ENCODE data around the gene BCAN. TPM values are rescaled to one million over a fixed set of nuclear protein-coding genes. Genes with fewer than 3 reads are reported as not detected.

BCAN gene
- total and polyA plus RNA-seq, 2 of the 8 experiments (the other 6 are each of a cell fraction or from before 2014, with no cell fraction given), result 4.5 to 24.0 TPM

DNA sequence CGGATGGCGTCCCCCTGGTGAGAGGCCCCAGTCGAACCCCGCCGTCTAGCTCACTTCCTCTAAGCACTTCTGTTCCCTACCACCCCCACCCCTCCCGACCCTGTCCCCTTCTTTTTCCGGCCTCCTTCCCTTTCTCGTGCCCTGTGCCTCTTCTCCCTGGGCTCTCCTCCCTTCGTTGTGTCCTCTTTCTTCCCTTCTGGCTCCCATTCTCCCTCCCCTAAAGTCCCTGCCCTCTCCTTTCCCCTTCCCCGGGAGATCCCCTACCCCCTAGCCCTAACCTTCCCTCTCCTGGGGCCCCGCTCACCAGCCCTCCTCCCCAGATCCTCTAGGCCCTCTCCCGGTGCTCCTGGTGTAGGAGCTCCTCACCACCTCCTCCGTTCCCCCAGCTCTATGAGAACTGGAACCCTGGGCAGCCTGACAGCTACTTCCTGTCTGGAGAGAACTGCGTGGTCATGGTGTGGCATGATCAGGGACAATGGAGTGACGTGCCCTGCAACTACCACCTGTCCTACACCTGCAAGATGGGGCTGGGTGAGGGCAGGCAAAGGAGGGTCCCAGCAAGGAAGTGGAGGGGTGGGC, 15.9 kb downstream of the BCAN start:
- Histone ChIP-seq H3K4me2 (ENCODE audit: insufficient read depth in 1 of 2, low read depth in 2 of 2, low read length in 2 of 2) (peak overlapping the region; percentile 68 to 82), H3K9me3 (ENCODE audit: insufficient read depth in 2 of 2, low read depth in 1 of 2, low read length in 1 of 2) (no peaks in the 10 kb centered on the region), H4K91ac (replicated peaks; ENCODE audit: insufficient read length, low read length) (no peak overlapping the region), H2BK120ac (replicated peaks; ENCODE audit: low read depth, low read length) (no peak overlapping the region), H2AK5ac (ENCODE audit: low read depth, low read length) (peak overlapping the region; percentile 54; the same call in 1 of the 2 replicates), H3K9ac (replicated peaks in 1 of 4; ENCODE audit: extremely low read depth in 1 of 4, low read depth in 3 of 4, low read length in 3 of 4) (no peak overlapping the region), H4K5ac (ENCODE audit: insufficient read length, low read depth, low read length) (no peak overlapping the region), H3K18ac (ENCODE audit: extremely low read depth, low read length) (no peak overlapping the region), H3K27ac (ENCODE audit: low read depth, low read length) (no peak overlapping the region), H2BK15ac (ENCODE audit: low read length) (peak overlapping the region; percentile 0; the same call in 1 of the 2 replicates), H3K4ac (replicated peaks; ENCODE audit: insufficient read length, low read depth, low read length) (no peak overlapping the region), H3K36me3 (ENCODE audit: control insufficient read depth in 2 of 4, insufficient read depth in 4 of 4, low read length in 3 of 4) (no peaks in the 10 kb centered on the region), H3K23ac (ENCODE audit: insufficient read length) (no peak overlapping the region), H3K14ac (ENCODE audit: insufficient read length) (no peak overlapping the region), H2AFZ (ENCODE audit: low read length) (no peak overlapping the region), H2BK12ac (ENCODE audit: low read depth, low read length) (0 out of 2 replicates have a peak overlapping the region, but pooled peaks have one; percentile 52), H3K23me2 (ENCODE audit: low read depth, low read length) (peaks cover 11% of the 10 kb centered on the region), H4K8ac (ENCODE audit: extremely low read depth, insufficient read depth, low read length) (peak overlapping the region; percentile 63), H3K4me1 (replicated peaks in 1 of 4; ENCODE audit: control insufficient read depth in 3 of 4, insufficient read depth in 4 of 4, low read length in 3 of 4) (peaks cover 18 to 31% (median 28%) of the 10 kb centered on the region in 4 experiments), H3K27me3 (replicated peaks in 1 of 4; ENCODE audit: control insufficient read depth in 3 of 4, extremely low read depth in 1 of 4, insufficient read depth in 3 of 4, low read length in 3 of 4) (peaks cover 2 to 49% (median 34%) of the 10 kb centered on the region in 4 experiments), H3K79me2 (ENCODE audit: control insufficient read depth in 1 of 2, insufficient read depth in 2 of 2, low read length in 2 of 2) (no peaks in the 10 kb centered on the region), H2BK20ac (ENCODE audit: low read length) (no peak overlapping the region), H3K79me1 (ENCODE audit: low read depth, low read length) (no peaks in the 10 kb centered on the region), H3K56ac (replicated peaks; ENCODE audit: insufficient read length, low read depth, low read length) (no peak overlapping the region), H4K20me1 (replicated peaks in 1 of 2; ENCODE audit: control insufficient read depth in 1 of 2, insufficient read depth in 2 of 2, low read length in 2 of 2) (no peaks in the 10 kb centered on the region), H2BK5ac (ENCODE audit: low read depth, low read length) (no peak overlapping the region), H3K4me3 (ENCODE audit: extremely low read depth in 1 of 4, insufficient read depth in 2 of 4, low read depth in 3 of 4, low read length in 4 of 4) (peak overlapping the region in 2 of 4 experiments; percentile 56 to 58; a peak in 4 of 8 replicates)
- POLR2A ChIA-PET (ENCODE audit: partially characterized antibody), result interaction anchor here (2.1 to 12.0 kb wide), 5 partner anchors 10 to 48 kb away, joined by 7 to 419 read pairs (median 10); partner anchors contain the start of genes CRABP2 and NES
- FAIRE-seq (no peak), DNase-seq (ENCODE audit: low read depth in 1 of 2, low spot score in 2 of 2) (no peak)
- TF ChIP-seq POLR2AphosphoS5 (IDR thresholded peaks at IDR 0.05; ENCODE audit: low read depth, low read length) (no peak), SIN3A (conservative IDR thresholded peaks at IDR 0.05 in 1 of 2, IDR thresholded peaks at IDR 0.05 in 1 of 2; ENCODE audit: low read depth in 1 of 2, low read length in 2 of 2) (no peak), RAD21 (IDR thresholded peaks at IDR 0.05 in 1 of 2, conservative IDR thresholded peaks at IDR 0.05 in 1 of 2; ENCODE audit: low read depth in 2 of 2, low read length in 2 of 2) (no peak), JUND (IDR thresholded peaks at IDR 0.05; ENCODE audit: low read length) (no peak), GTF2F1 (IDR thresholded peaks at IDR 0.05; ENCODE audit: borderline replicate concordance, low read depth, low read length) (no peak), EGR1 (IDR thresholded peaks at IDR 0.05; ENCODE audit: borderline replicate concordance, low read depth, low read length) (no peak), BACH1 (IDR thresholded peaks at IDR 0.05; ENCODE audit: low read length) (no peak), POU5F1 (IDR thresholded peaks at IDR 0.05; ENCODE audit: low read depth, low read length) (no peak), RBBP5 (IDR thresholded peaks at IDR 0.05; ENCODE audit: borderline replicate concordance, low read depth, low read length) (no peak)
- TF ChIP-seq, protein P1, sequence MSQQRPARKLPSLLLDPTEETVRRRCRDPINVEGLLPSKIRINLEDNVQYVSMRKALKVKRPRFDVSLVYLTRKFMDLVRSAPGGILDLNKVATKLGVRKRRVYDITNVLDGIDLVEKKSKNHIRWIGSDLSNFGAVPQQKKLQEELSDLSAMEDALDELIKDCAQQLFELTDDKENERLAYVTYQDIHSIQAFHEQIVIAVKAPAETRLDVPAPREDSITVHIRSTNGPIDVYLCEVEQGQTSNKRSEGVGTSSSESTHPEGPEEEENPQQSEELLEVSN (IDR thresholded peaks at IDR 0.05), result no peak
- WGBS, 2 experiments (ENCODE audit: extremely low coverage in 1 of 2, insufficient coverage in 1 of 2, insufficient read length in 1 of 2, insufficient replicate concordance in 2 of 2, low coverage in 1 of 2, low lambda C conversion rate in 2 of 2, missing lambda C conversion rate in 1 of 2), result 59% methylated on average over 7 of the region's 15 CpGs; no CpG with 5 or more reads in 1 of the 2 experiments
- CTCF ChIA-PET (ENCODE audit: partially characterized antibody), result interaction anchor here (0.7 to 66.0 kb wide), 13 partner anchors 10 to 268 kb away, joined by 3 to 4284 read pairs (median 4); partner anchors contain the start of genes BCAN, CRABP2, HAPLN2 and ISG20L2

Measured in H1 (cell line).